GM18502 (cell line): ENCODE results near the gene NAT10.
"Not testable (repeated sequence)": the region's sequence is repeated elsewhere in the genome, so short reads cannot be mapped to it uniquely, and the experiment has no call there.

Experiments
- ATAC-seq: cut with Tn5 transposase; IDR thresholded peaks from one replicate; pipeline ENCODE4 v1.9.1; 2021; ENCODE audit warnings: mild to moderate bottlenecking; ENCODE audit not compliant: unreplicated experiment, poor library complexity

NAT10 gene

GRCh38 chr11:34105079-34105956 is at the start of gene NAT10:
Gene NAT10, plus strand, starts transcription at chr11:34105629. Its CDS starts 2,597 bp downstream, at chr11:34108226.
- ATAC-seq, result peak; percentile 89

- ATAC-seq, result no peak
Measured at GRCh38 chr11:34056672-34057071, 48.8 kb upstream of the NAT10 start.

GRCh38 chr11:34063061-34063795 is 42.2 kb upstream of the NAT10 start:
- ATAC-seq, result no peak

- ATAC-seq, result no peak
Measured at GRCh38 chr11:34064291-34064690, 41.1 kb upstream of the NAT10 start.

- no peak for ATAC-seq
Measured at GRCh38 chr11:34065505-34066203, 39.8 kb upstream of the NAT10 start.

- ATAC-seq, result not testable (repeated sequence)
Measured at GRCh38 chr11:34066766-34067165, 38.7 kb upstream of the NAT10 start.

GRCh38 chr11:34067383-34068065 is 37.9 kb upstream of the NAT10 start:
- ATAC-seq, result no peak

GRCh38 chr11:34068111-34068510 is 37.3 kb upstream of the NAT10 start:
- no peak for ATAC-seq

GRCh38 chr11:34071306-34071705 is 34.1 kb upstream of the NAT10 start:
- not testable (repeated sequence) for ATAC-seq

GRCh38 chr11:34072041-34072440 is 33.4 kb upstream of the NAT10 start:
- no peak for ATAC-seq

GRCh38 chr11:34072832-34073231 is 32.6 kb upstream of the NAT10 start:
- no peak for ATAC-seq

- ATAC-seq, result no peak
Measured at GRCh38 chr11:34074391-34074790, 31.0 kb upstream of the NAT10 start.

- ATAC-seq, result no peak
Measured at GRCh38 chr11:34075178-34075820, 30.1 kb upstream of the NAT10 start.

GRCh38 chr11:34080609-34081008 is 24.8 kb upstream of the NAT10 start:
- ATAC-seq, result no peak

- ATAC-seq, result no peak
Measured at GRCh38 chr11:34084637-34085036, 20.8 kb upstream of the NAT10 start.

- no peak for ATAC-seq
Measured at GRCh38 chr11:34086554-34087283, 18.7 kb upstream of the NAT10 start.

GRCh38 chr11:34091825-34092224 is 13.6 kb upstream of the NAT10 start:
- ATAC-seq, result no peak

GRCh38 chr11:34094900-34095299 is 10.5 kb upstream of the NAT10 start:
- ATAC-seq, result not testable (repeated sequence)

- ATAC-seq, result no peak
Measured at GRCh38 chr11:34098813-34099212, 6.6 kb upstream of the NAT10 start.
